ENCODE data around the gene CELF5. TPM values are rescaled to one million over a fixed set of nuclear protein-coding genes. Genes with fewer than 3 reads are reported as not detected.

The CELF5 gene
- total and polyA plus RNA-seq, 9 of the 15 experiments (the other 6 are each of a cell fraction or from before 2014, with no cell fraction given), result 0.01 to 0.56 (median 0.22) TPM

DNA sequence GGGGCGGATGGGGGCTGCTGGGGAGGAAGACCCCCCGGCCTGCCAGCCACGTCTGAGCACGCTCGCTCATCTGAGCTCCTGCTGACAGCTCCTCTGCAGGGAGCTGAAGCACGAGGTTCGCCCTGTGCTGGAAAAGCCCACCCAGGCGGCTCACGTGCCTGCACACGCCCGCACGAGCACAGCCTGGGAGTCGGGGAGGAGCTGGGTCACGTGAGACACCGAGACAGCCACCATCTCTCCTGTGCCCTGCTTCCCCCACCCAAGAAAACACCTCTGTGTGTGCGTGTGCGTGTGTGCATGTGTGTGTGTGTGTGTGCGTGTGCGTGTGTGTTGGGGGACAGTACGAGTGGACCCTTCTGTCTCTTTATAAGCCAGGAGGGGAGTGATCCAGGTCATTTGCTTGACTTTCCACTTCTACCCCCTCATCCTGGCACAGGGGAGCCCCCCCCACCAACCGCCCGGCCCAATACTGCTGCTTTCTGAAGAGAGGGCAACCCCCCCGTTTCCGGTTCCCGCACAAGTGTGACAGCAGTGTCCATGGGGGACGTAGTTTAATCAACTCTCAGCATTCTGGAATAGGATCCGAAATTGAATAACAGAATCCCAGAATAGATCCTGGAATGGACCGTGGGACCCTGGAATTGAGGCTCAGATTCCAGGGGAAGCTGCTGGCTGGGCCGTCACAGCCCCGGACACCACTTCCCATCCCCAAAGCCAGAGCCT, 42.5 kb downstream of the CELF5 start (continued):
- TF ChIP-seq, protein P1, sequence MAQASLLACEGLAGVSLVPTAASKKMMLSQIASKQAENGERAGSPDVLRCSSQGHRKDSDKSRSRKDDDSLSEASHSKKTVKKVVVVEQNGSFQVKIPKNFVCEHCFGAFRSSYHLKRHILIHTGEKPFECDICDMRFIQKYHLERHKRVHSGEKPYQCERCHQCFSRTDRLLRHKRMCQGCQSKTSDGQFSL (CRISPR knock-in tag; IDR thresholded peaks at IDR 0.05), result peak; percentile 58
- TF ChIP-seq, protein P1 (tag; IDR thresholded peaks at IDR 0.05), result no peak
- peak; percentile 29; the same call in 1 of the 2 replicates for TF ChIP-seq LEF1 (IDR thresholded peaks at IDR 0.05)
- TF ChIP-seq, protein P2, sequence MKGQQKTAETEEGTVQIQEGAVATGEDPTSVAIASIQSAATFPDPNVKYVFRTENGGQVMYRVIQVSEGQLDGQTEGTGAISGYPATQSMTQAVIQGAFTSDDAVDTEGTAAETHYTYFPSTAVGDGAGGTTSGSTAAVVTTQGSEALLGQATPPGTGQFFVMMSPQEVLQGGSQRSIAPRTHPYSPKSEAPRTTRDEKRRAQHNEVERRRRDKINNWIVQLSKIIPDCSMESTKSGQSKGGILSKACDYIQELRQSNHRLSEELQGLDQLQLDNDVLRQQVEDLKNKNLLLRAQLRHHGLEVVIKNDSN (CRISPR knock-in tag; IDR thresholded peaks at IDR 0.05), result peak; percentile 60
- TF ChIP-seq, protein P3, sequence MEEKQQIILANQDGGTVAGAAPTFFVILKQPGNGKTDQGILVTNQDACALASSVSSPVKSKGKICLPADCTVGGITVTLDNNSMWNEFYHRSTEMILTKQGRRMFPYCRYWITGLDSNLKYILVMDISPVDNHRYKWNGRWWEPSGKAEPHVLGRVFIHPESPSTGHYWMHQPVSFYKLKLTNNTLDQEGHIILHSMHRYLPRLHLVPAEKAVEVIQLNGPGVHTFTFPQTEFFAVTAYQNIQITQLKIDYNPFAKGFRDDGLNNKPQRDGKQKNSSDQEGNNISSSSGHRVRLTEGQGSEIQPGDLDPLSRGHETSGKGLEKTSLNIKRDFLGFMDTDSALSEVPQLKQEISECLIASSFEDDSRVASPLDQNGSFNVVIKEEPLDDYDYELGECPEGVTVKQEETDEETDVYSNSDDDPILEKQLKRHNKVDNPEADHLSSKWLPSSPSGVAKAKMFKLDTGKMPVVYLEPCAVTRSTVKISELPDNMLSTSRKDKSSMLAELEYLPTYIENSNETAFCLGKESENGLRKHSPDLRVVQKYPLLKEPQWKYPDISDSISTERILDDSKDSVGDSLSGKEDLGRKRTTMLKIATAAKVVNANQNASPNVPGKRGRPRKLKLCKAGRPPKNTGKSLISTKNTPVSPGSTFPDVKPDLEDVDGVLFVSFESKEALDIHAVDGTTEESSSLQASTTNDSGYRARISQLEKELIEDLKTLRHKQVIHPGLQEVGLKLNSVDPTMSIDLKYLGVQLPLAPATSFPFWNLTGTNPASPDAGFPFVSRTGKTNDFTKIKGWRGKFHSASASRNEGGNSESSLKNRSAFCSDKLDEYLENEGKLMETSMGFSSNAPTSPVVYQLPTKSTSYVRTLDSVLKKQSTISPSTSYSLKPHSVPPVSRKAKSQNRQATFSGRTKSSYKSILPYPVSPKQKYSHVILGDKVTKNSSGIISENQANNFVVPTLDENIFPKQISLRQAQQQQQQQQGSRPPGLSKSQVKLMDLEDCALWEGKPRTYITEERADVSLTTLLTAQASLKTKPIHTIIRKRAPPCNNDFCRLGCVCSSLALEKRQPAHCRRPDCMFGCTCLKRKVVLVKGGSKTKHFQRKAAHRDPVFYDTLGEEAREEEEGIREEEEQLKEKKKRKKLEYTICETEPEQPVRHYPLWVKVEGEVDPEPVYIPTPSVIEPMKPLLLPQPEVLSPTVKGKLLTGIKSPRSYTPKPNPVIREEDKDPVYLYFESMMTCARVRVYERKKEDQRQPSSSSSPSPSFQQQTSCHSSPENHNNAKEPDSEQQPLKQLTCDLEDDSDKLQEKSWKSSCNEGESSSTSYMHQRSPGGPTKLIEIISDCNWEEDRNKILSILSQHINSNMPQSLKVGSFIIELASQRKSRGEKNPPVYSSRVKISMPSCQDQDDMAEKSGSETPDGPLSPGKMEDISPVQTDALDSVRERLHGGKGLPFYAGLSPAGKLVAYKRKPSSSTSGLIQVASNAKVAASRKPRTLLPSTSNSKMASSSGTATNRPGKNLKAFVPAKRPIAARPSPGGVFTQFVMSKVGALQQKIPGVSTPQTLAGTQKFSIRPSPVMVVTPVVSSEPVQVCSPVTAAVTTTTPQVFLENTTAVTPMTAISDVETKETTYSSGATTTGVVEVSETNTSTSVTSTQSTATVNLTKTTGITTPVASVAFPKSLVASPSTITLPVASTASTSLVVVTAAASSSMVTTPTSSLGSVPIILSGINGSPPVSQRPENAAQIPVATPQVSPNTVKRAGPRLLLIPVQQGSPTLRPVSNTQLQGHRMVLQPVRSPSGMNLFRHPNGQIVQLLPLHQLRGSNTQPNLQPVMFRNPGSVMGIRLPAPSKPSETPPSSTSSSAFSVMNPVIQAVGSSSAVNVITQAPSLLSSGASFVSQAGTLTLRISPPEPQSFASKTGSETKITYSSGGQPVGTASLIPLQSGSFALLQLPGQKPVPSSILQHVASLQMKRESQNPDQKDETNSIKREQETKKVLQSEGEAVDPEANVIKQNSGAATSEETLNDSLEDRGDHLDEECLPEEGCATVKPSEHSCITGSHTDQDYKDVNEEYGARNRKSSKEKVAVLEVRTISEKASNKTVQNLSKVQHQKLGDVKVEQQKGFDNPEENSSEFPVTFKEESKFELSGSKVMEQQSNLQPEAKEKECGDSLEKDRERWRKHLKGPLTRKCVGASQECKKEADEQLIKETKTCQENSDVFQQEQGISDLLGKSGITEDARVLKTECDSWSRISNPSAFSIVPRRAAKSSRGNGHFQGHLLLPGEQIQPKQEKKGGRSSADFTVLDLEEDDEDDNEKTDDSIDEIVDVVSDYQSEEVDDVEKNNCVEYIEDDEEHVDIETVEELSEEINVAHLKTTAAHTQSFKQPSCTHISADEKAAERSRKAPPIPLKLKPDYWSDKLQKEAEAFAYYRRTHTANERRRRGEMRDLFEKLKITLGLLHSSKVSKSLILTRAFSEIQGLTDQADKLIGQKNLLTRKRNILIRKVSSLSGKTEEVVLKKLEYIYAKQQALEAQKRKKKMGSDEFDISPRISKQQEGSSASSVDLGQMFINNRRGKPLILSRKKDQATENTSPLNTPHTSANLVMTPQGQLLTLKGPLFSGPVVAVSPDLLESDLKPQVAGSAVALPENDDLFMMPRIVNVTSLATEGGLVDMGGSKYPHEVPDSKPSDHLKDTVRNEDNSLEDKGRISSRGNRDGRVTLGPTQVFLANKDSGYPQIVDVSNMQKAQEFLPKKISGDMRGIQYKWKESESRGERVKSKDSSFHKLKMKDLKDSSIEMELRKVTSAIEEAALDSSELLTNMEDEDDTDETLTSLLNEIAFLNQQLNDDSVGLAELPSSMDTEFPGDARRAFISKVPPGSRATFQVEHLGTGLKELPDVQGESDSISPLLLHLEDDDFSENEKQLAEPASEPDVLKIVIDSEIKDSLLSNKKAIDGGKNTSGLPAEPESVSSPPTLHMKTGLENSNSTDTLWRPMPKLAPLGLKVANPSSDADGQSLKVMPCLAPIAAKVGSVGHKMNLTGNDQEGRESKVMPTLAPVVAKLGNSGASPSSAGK (IDR thresholded peaks at IDR 0.05), result 0 out of 2 replicates have a peak, but pooled peaks have one; percentile 15
- TF ChIP-seq, protein P4, sequence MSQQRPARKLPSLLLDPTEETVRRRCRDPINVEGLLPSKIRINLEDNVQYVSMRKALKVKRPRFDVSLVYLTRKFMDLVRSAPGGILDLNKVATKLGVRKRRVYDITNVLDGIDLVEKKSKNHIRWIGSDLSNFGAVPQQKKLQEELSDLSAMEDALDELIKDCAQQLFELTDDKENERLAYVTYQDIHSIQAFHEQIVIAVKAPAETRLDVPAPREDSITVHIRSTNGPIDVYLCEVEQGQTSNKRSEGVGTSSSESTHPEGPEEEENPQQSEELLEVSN (IDR thresholded peaks at IDR 0.05; ENCODE audit: borderline replicate concordance in 1 of 2, extremely low read depth in 1 of 2, insufficient read depth in 1 of 2, insufficient read length in 1 of 2, low read depth in 1 of 2, low read length in 1 of 2, poor library complexity in 1 of 2, severe bottlenecking in 1 of 2), result peak in 1 of 2 experiments; percentile 67
- no peak for TF ChIP-seq FIP1L1 (IDR thresholded peaks at IDR 0.05; ENCODE audit: low read depth, low read length, poor library complexity, severe bottlenecking)
- TF ChIP-seq RAD51 (IDR thresholded peaks at IDR 0.05; ENCODE audit: borderline replicate concordance, low read depth), result peak; percentile 39; the same call in 1 of the 2 replicates
- TF ChIP-seq ZNF589 (CRISPR knock-in tag; IDR thresholded peaks at IDR 0.05; ENCODE audit: low read depth), result peak; percentile 18; the same call in 1 of the 2 replicates

Measured in K562 (cell line).